Stimulated activated CD4-positive, alpha-beta T cell treated with anti-CD3 and anti-CD28 coated beads, TNF-alpha, amount 100 ng/mL, for 4 hours (primary cell): Measurements from ENCODE around the gene IL27RA.
"Not testable (repeated sequence)": the region's sequence is repeated elsewhere in the genome, so short reads cannot be mapped to it uniquely, and the experiment has no call there.

Experiments
- DNase-seq, 3 experiments: peaks; one replicate each; pipeline ENCODE4 v3.0.0-alpha.2; 2020; ENCODE audit warnings: low read depth in 3 of 3

IL27RA gene

DNA sequence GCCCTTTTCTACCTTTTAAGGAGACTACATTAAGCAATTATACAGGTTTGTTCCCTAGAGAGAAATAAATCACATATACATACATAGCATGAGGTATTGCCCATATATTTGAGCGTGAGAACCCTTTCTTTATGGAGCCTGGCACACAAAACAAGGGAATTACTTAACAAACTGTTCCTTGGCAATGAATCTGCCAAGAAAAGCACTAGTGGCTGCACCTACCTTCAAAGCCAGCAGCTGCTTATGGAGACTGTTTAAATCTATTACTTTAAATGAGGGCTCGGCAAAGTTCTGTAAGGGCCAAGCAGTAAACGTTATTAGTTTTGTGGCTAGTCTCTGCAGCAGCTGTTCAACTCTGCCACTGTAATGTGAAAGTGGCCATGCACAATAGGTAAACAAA, 32.5 kb upstream of the IL27RA start:
- DNase-seq, result no peak

GRCh38 chr19:14000691-14001375, 30.7 kb upstream of the IL27RA start:
- DNase-seq, result no peak

- no peak for DNase-seq
Observed at GRCh38 chr19:14002571-14003250, 28.9 kb upstream of the IL27RA start.

DNA sequence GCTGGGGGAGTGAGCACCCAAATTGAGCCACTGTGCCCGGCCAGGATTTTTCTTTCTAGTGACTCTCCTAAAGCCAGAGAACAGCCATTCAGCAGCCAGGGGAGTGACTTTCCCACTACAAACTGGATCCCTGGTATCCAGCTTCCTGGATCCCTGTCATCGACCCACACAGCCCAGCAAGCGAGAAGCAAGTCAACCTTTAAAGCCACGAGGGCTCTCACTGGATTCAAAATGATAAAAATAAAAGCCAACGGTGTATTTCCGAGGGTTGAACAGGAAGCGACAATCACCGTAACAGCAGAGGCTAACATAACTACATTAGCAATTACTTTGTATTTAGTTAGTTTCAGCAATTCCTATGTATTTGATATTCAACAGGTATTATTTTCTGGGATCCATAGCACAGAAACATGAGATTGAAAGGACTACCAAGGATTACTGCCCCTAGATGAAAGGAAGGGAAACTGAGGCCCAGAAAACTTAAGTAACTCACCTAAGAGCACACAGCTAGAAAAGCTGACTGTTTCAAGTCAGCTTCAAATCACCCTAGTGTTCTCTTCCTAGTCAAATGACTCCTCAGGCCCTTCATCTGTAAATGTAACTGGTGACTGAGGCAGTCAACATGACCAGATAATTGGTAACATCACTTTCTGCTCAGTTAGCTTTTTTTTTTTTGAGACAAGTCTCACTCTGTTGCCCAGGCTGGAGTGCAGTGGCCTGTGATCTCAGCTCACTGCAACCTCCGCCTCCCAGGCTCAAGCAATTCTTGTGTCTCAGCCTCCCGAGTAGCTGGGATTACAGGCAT, 28.1 kb upstream of the IL27RA start:
- DNase-seq, result no peak

DNA sequence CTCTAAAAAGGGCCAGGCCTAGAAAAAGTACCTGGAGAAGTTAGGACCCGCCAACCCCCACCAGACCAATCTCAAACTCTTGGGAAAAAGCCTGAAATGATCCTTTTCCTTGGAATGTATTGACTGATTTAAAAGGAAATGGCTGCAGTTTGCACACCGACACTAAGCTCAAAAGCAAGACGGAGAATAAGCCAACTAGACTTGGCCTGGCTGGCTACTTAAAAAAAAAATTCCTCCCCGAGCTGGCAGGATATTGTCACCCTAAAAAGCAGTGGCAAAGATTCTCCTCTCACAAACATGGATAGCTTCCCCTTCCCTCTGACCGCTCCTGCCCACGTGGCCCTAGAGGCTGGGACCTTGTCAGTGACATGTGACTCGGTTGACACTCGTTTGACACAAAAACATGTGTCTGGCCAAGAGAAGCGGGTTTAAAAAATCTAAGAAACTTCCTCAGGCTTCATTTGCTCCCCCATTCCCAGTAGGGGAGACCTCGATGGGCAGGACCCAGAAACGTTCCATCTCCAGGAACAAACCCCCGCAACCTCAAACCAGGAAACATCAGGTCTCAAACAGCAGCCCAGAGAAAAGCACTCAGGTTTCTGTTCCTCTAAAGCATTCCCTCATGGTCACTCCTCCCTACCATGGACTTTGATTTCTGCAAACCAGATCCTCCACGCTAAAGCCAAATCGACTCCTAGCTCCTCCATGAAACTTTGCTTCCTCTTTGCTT, 26.8 kb upstream of the IL27RA start:
- no peak for DNase-seq

DNA sequence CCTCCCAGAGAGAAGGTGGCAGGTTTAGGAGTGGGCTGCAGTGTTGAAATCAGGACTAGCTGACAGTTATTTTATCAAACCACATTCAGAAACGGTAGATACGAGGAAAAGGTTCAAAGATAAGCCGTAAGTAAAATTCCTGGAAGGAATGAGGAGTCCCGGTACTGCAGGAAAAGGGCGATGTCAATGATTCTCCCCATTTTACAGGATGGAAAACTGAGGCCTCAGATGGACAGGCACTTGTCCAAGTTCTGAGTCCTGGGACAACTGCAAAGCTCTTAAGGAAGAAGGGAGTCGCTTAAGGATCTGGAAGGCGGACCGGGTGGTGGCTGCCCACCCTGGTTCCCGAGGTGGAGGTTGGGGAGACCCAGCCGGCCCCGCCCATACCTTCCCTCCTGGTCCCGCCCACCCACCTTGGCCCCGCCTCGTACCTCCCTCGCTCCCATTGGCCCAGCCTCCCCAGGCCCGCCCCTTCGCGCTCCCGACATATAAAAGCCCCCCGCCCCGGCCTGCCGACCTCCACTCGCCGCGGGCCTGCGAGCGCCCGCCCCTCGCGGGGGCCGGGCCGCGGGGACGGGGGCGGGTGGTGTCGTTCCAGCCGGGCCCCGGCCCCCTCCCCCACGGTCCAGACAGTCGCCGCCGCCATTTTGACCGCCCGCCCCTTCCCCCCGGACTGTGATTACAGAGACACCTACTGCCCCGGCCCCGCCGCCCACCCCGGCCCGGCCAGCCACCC, 26.0 kb upstream of the IL27RA start:
- peak; percentile 82 to 90 (median 90) for DNase-seq

- peak; percentile 99 to 100 (median 100) for DNase-seq
Observed at GRCh38 chr19:14006085-14006765, 25.3 kb upstream of the IL27RA start, which contains the start of gene RFX1. Gene RFX1 (minus strand): TSS chr19:14006320. CDS start chr19:13993843, 12,477 bp downstream.

- DNase-seq, result peak in 1 of 3 experiments; percentile 73
Observed at GRCh38 chr19:14006766-14007562, 24.6 kb upstream of the IL27RA start.

DNA sequence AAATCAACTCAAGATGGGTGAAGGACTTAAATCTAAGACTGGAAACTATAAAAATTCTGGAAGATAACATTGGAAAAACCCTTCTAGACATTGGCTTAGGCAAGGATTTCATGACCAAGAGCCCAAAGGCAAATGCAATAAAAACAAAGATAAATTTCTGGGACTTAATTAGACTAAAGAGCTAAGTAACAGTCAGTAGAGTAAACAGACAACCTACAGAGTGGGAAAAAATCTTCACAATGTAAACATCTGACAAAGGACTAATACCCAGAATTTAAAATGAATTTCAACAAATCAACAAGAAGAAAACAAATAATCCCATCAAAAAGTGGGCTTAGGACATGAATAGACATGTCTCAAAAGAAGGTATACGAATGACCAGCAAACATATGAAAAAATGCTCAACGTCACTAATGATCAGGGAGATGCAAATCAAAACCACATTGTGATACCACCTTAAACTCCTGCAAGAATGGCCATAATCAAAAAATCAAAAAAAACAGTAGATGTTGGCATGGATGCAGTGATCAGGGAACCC, 19.1 kb upstream of the IL27RA start:
- DNase-seq, result no peak

- DNase-seq, result no peak
Observed at GRCh38 chr19:14015524-14016035, 16.0 kb upstream of the IL27RA start.

GRCh38 chr19:14019100-14019499, 12.5 kb upstream of the IL27RA start:
- no peak for DNase-seq

DNA sequence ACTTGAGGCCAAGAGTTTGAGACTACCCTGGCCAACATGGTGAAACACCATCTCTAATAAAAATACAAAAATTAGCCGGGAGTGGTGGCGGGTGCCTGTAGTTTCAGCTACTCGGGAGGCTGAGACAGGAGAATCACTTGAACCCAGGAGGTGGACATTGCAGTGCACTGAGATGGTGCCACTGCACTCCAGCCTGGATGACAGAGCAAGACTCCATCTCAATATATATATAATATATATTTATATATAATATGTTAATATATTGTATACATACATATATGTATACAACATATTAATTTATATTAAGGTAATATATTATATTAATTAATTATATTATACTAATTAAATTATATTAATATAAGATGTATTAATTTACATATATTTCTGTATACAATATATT, 11.8 kb upstream of the IL27RA start:
- not testable (repeated sequence) for DNase-seq

DNA sequence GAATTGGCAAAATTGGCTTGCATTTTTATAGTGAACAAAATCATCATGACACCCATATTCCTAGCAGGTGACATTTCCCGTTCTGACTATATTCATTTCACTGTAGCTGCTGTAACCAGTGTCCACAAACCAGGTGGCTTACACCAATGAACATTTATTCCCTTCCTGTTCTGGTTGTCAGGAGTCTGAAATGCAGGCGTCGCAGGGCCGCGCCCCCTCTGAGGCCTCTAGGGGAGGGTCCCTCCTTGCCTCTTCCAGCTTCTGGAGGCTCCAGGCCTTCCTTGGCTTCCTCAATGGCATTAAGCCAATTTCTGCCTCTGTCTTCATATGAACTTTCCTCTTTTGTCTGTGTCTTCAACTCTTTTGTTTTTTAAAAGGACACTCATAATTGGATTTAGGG, 10.1 kb upstream of the IL27RA start:
- DNase-seq, result no peak

DNA sequence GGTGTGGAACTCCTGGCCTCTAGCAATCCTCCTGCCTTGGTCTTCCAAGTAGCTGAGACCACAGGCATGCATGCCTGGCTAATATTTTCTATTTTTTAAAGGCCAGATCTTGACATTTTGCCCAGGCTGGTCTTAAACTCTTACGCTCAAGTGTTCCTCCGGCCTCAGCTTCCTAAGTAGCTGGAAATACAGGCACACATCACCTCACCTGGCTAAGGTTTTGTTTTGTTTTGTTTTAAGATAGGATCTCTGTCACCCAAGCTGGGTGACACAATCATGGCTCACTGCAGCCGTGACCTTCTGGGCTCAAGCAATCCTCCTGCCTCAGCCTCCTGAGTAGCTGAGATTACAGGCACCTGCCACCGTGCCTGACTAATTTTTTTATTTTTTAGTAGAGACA, 9.1 kb upstream of the IL27RA start:
- no peak for DNase-seq

DNA sequence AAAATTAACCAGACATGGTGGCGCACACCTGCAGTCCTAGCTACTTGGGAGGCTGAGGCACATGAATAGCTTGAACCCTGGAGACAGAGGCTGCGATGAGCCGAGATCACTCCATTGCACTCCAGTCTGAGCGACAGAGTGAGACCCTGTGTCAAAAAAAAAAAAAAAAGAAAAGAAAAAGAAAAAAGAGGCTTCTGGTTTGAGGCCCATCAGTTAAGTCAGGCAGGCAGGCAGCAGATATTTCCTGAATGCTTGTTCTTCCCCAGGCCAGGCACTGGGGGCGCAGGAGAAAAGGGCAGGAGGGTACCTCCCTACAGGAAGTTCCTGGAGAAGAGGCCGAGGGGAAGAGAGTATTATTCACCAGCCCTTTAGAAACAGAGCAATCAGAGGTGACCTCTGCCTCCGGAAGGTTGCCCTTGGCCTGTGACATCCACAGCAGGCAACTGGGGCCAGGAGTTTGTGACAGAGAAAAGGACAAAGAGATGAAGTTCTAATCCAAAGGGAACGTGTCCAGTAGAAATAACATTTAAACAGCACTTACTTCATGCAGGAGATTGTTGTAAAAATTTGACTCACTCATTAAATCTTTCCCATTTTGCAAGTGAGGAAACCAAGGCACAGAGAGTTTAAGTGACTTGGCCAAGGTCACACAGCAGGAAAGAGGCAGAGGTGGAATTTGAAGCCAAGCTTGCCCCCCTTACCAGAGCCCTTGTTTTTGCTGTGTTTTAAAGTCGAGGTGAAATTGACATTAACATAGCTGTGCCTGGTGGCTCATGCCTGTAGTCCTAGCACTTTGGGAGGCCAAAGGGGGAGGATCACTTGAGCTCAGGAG, 7.9 kb upstream of the IL27RA start:
- DNase-seq, result no peak

DNA sequence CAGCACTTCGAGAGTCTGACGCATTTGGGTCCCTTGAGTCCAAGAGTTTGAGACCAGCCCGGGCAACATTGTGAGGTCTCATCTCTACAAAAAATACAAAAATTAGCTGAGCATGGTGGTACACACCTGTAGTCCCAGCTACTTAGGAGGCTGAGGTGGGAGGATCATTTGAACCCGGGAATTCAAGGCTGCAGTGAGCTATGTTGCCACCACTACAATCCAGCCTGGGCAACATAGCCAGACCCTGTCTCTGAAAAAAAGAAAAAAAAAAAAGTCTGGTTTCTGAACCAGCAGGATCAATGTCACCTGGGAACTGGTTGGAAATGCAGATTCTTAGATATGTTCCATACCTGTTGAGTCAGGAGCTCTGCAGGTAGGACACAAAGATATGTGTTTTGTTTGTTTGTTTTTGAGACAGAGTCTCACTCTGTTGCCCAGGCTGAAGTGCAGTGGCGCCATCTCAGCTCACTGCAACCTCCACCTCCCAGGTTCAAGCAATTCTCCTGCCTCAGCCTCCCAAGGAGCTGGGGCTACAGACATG, 4.8 kb upstream of the IL27RA start:
- DNase-seq, result not testable (repeated sequence)

DNA sequence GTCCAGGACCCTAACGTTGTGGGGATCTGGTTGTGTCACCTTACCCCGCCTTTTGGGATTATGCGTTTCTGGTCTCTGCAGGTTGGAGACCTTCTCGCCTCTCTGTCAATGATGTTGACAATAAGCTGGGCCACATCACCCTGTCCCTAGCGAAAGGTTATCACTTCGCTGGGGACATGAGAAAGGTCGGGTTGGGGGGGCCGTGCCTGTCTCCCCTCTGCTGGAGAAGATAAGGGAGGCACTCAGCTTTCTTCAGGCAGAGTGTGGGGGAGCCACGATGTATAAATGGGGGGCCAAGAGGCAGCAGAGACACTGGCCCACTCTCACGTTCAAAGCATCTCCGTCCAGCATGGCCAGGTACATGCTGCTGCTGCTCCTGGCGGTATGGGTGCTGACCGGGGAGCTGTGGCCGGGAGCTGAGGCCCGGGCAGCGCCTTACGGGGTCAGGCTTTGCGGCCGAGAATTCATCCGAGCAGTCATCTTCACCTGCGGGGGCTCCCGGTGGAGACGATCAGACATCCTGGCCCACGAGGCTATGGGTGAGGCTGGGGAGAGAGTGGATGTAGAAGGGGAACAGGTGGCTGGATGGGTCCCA, 3.6 kb upstream of the IL27RA start, which contains the start of gene RLN3:
Gene RLN3 (plus strand): TSS at position 293 of the 595 bp plus-strand sequence. CDS start 57 bp downstream, at position 350.
- DNase-seq, result no peak
